Measurements from ENCODE around the gene EEF1AKMT2. TPM values are rescaled to one million over a fixed set of nuclear protein-coding genes. Genes with fewer than 3 reads are reported as not detected.

EEF1AKMT2 gene
- total RNA-seq, 1 experiment from 2014 or later: 13.0 TPM

GRCh38 chr10:124768791-124769190, 22.9 kb downstream of the EEF1AKMT2 start:
- no peaks in the 10 kb centered on the region for H3K9me3 Mint-ChIP-seq (ENCODE audit: low read depth, unreplicated experiment)
- no peak overlapping the region for H3K27ac Mint-ChIP-seq (ENCODE audit: unreplicated experiment)
- H3K4me3 Mint-ChIP-seq (ENCODE audit: low read depth, unreplicated experiment): no peak overlapping the region
- no peak for DNase-seq
- H3K4me1 Mint-ChIP-seq (ENCODE audit: low read depth, unreplicated experiment): no peaks in the 10 kb centered on the region
- H3K27me3 Mint-ChIP-seq (ENCODE audit: unreplicated experiment): no peaks in the 10 kb centered on the region
- H3K36me3 Mint-ChIP-seq (ENCODE audit: insufficient read depth, unreplicated experiment): peaks cover 7% of the 10 kb centered on the region
- no peak for TF ChIP-seq CTCF (IDR thresholded peaks at IDR 0.05; ENCODE audit: unreplicated experiment)
- intact Hi-C loops (cut with micrococcal nuclease; ENCODE audit: unreplicated experiment): no loop called here
- CTCF ChIA-PET: no interaction called here
- BruUV-seq (replicated peaks): no TSS peak

GRCh38 chr10:124765256-124765655, 26.4 kb downstream of the EEF1AKMT2 start:
- intact Hi-C loops (cut with micrococcal nuclease; ENCODE audit: unreplicated experiment): no loop called here
- Mint-ChIP-seq H3K4me1 (ENCODE audit: low read depth, unreplicated experiment) (no peaks in the 10 kb centered on the region), H3K36me3 (ENCODE audit: insufficient read depth, unreplicated experiment) (peaks cover 7% of the 10 kb centered on the region), H3K4me3 (ENCODE audit: low read depth, unreplicated experiment) (no peak overlapping the region), H3K9me3 (ENCODE audit: low read depth, unreplicated experiment) (no peaks in the 10 kb centered on the region), H3K27me3 (ENCODE audit: unreplicated experiment) (no peaks in the 10 kb centered on the region), H3K27ac (ENCODE audit: unreplicated experiment) (no peak overlapping the region)
- no peak for DNase-seq
- no peak for TF ChIP-seq CTCF (IDR thresholded peaks at IDR 0.05; ENCODE audit: unreplicated experiment)
- no TSS peak for BruUV-seq (replicated peaks)
- CTCF ChIA-PET: interaction anchor here (0.5 kb wide), 1 partner anchor 45 kb away, joined by 3 read pairs; no protein-coding TSS in a partner anchor

GRCh38 chr10:124763267-124763666, 28.4 kb downstream of the EEF1AKMT2 start:
- no peak overlapping the region for H3K27ac Mint-ChIP-seq (ENCODE audit: unreplicated experiment)
- H3K36me3 Mint-ChIP-seq (ENCODE audit: insufficient read depth, unreplicated experiment): peaks cover 4% of the 10 kb centered on the region
- H3K4me3 Mint-ChIP-seq (ENCODE audit: low read depth, unreplicated experiment): no peak overlapping the region
- no peaks in the 10 kb centered on the region for H3K4me1 Mint-ChIP-seq (ENCODE audit: low read depth, unreplicated experiment)
- no peaks in the 10 kb centered on the region for H3K9me3 Mint-ChIP-seq (ENCODE audit: low read depth, unreplicated experiment)
- H3K27me3 Mint-ChIP-seq (ENCODE audit: unreplicated experiment): no peaks in the 10 kb centered on the region
- no peak for DNase-seq
- no peak for TF ChIP-seq CTCF (IDR thresholded peaks at IDR 0.05; ENCODE audit: unreplicated experiment)
- BruUV-seq (replicated peaks): no TSS peak
- intact Hi-C loops (cut with micrococcal nuclease; ENCODE audit: unreplicated experiment): no loop called here
- CTCF ChIA-PET: interaction anchor here (0.6 kb wide), 1 partner anchor 132 kb away, joined by 3 read pairs; no protein-coding TSS in a partner anchor

- BruUV-seq (replicated peaks): no TSS peak
Measured at GRCh38 chr10:124762281-124762680, 29.4 kb downstream of the EEF1AKMT2 start.

More at GRCh38 chr10:124762281-124762680, 29.4 kb downstream of the EEF1AKMT2 start:
- H3K4me3 Mint-ChIP-seq (ENCODE audit: low read depth, unreplicated experiment): no peak overlapping the region
- no peaks in the 10 kb centered on the region for H3K9me3 Mint-ChIP-seq (ENCODE audit: low read depth, unreplicated experiment)
- no peaks in the 10 kb centered on the region for H3K27me3 Mint-ChIP-seq (ENCODE audit: unreplicated experiment)
- no peak for TF ChIP-seq CTCF (IDR thresholded peaks at IDR 0.05; ENCODE audit: unreplicated experiment)
- H3K27ac Mint-ChIP-seq (ENCODE audit: unreplicated experiment): no peak overlapping the region
- CTCF ChIA-PET: no interaction called here
- H3K4me1 Mint-ChIP-seq (ENCODE audit: low read depth, unreplicated experiment): no peaks in the 10 kb centered on the region
- intact Hi-C loops (cut with micrococcal nuclease; ENCODE audit: unreplicated experiment): no loop called here
- H3K36me3 Mint-ChIP-seq (ENCODE audit: insufficient read depth, unreplicated experiment): no peaks in the 10 kb centered on the region
- DNase-seq: no peak
